Right lobe of liver (tissue), 4 donors: ENCODE data around the gene OPCML.

ENCODE experiments used
- CTCF ChIP-seq, 4 donors: fragments of 200-600 bp in 3 of 4; fragments of 450-650 bp in 1 of 4; IDR thresholded peaks; one replicate each; pipeline versions ENCODE4 v1.5.1 to v1.8.0; 2016 to 2022; ENCODE audit warnings: antibody characterized with exemption in 4 of 4, mild to moderate bottlenecking in 2 of 4
- POLR2A ChIP-seq: fragments of 450-650 bp; IDR thresholded peaks from one replicate; pipeline ENCODE4 v1.6.1; 2017; ENCODE audit warnings: antibody characterized with exemption, mild to moderate bottlenecking
- donor health status: DM: no; HTN: no; CAD: no.
- donor health status: DM: no; HTN: no; CAD: no.
- donor health status: DM: no; HTN: yes; CAD: no.

GRCh38 chr11:133520707-133521106 is 11.6 kb downstream of the OPCML start:
- no peak for TF ChIP-seq POLR2A
- no peak for TF ChIP-seq CTCF (IDR thresholded peaks at IDR 0.05)
